ENCODE data around the gene LPP.

LPP gene

GRCh38 chr3:188437926-188438325 is 284.0 kb downstream of the LPP start:
- Histone ChIP-seq H3K27me3 (replicated peaks; ENCODE audit: insufficient read depth, low read length) (no peaks in the 10 kb centered on the region), H3K27ac (ENCODE audit: low read length) (no peak overlapping the region), H3K79me2 (ENCODE audit: low read length) (no peaks in the 10 kb centered on the region), H2AFZ (ENCODE audit: low read length) (no peak overlapping the region), H3K9ac (ENCODE audit: low read length) (no peak overlapping the region), H3K4me2 (ENCODE audit: low read depth, low read length) (no peak overlapping the region), H3F3A (ENCODE audit: insufficient read depth, low read length) (no peaks in the 10 kb centered on the region), H3K9me3 (replicated peaks; ENCODE audit: insufficient read depth, low read length) (no peaks in the 10 kb centered on the region), H3K9me2 (replicated peaks; ENCODE audit: insufficient read depth, low read length) (no peaks in the 10 kb centered on the region), H4K20me1 (ENCODE audit: insufficient read depth, low read length) (no peaks in the 10 kb centered on the region), H3K4me1 (ENCODE audit: low read length) (no peaks in the 10 kb centered on the region), H3K4me3 (ENCODE audit: low read length) (no peak overlapping the region), H3K36me3 (replicated peaks; ENCODE audit: insufficient read depth, low read length) (no peaks in the 10 kb centered on the region)
- no peak for TF ChIP-seq EZH2phosphoT487 (IDR thresholded peaks at IDR 0.05; ENCODE audit: low read length)
- TF ChIP-seq CTCF (IDR thresholded peaks at IDR 0.05; ENCODE audit: low read length), result no peak
- no peak for TF ChIP-seq EZH2 (optimal IDR thresholded peaks at IDR 0.05; ENCODE audit: low read depth, low read length)
- no peak for DNase-seq

GRCh38 chr3:188439080-188439479 is 285.1 kb downstream of the LPP start:
- Histone ChIP-seq H3K9me2 (replicated peaks; ENCODE audit: insufficient read depth, low read length) (no peaks in the 10 kb centered on the region), H3K79me2 (ENCODE audit: low read length) (no peaks in the 10 kb centered on the region), H3K4me2 (ENCODE audit: low read depth, low read length) (no peak overlapping the region), H3F3A (ENCODE audit: insufficient read depth, low read length) (no peaks in the 10 kb centered on the region), H3K27ac (ENCODE audit: low read length) (no peak overlapping the region), H3K9me3 (replicated peaks; ENCODE audit: insufficient read depth, low read length) (no peaks in the 10 kb centered on the region), H3K36me3 (replicated peaks; ENCODE audit: insufficient read depth, low read length) (no peaks in the 10 kb centered on the region), H3K9ac (ENCODE audit: low read length) (no peak overlapping the region), H3K4me1 (ENCODE audit: low read length) (no peaks in the 10 kb centered on the region), H3K27me3 (replicated peaks; ENCODE audit: insufficient read depth, low read length) (peaks cover 10% of the 10 kb centered on the region), H4K20me1 (ENCODE audit: insufficient read depth, low read length) (no peaks in the 10 kb centered on the region), H2AFZ (ENCODE audit: low read length) (no peak overlapping the region), H3K4me3 (ENCODE audit: low read length) (no peak overlapping the region)
- no peak for DNase-seq
- TF ChIP-seq EZH2phosphoT487 (IDR thresholded peaks at IDR 0.05; ENCODE audit: low read length) (no peak), CTCF (IDR thresholded peaks at IDR 0.05; ENCODE audit: low read length) (no peak), EZH2 (optimal IDR thresholded peaks at IDR 0.05; ENCODE audit: low read depth, low read length) (no peak)

- Histone ChIP-seq H3K9ac (ENCODE audit: low read length) (no peak overlapping the region), H3K4me2 (ENCODE audit: low read depth, low read length) (no peak overlapping the region), H3K79me2 (ENCODE audit: low read length) (no peaks in the 10 kb centered on the region), H4K20me1 (ENCODE audit: insufficient read depth, low read length) (no peaks in the 10 kb centered on the region), H3K9me2 (replicated peaks; ENCODE audit: insufficient read depth, low read length) (no peaks in the 10 kb centered on the region), H2AFZ (ENCODE audit: low read length) (no peak overlapping the region), H3K27ac (ENCODE audit: low read length) (no peak overlapping the region), H3K36me3 (replicated peaks; ENCODE audit: insufficient read depth, low read length) (no peaks in the 10 kb centered on the region), H3K9me3 (replicated peaks; ENCODE audit: insufficient read depth, low read length) (no peaks in the 10 kb centered on the region), H3K4me3 (ENCODE audit: low read length) (no peak overlapping the region), H3K4me1 (ENCODE audit: low read length) (no peaks in the 10 kb centered on the region), H3F3A (ENCODE audit: insufficient read depth, low read length) (no peaks in the 10 kb centered on the region; the same call in 1 of the 2 replicates), H3K27me3 (replicated peaks; ENCODE audit: insufficient read depth, low read length) (peaks cover 15% of the 10 kb centered on the region)
- no peak for TF ChIP-seq EZH2 (optimal IDR thresholded peaks at IDR 0.05; ENCODE audit: low read depth, low read length)
- no peak for TF ChIP-seq CTCF (IDR thresholded peaks at IDR 0.05; ENCODE audit: low read length)
- DNase-seq, result no peak
Measured at GRCh38 chr3:188440340-188440972, 286.5 kb downstream of the LPP start.

Measured in MM.1S (cell line).